Skin of body (tissue), 2 donors: ENCODE results near the gene THYN1. TPM values are rescaled to one million over a fixed set of nuclear protein-coding genes. Genes with fewer than 3 reads are reported as not detected.
"Not testable (repeated sequence)": the region's sequence is repeated elsewhere in the genome, so short reads cannot be mapped to it uniquely, and the experiment has no call there.

Experiments used
- DNase-seq: peaks from one replicate; lab custom pipeline; 2025; lab: John Stamatoyannopoulos, UW
- total RNA-seq: library from RNA; depleted of rRNA; stranded (reverse); fragments of >200 nt; gene quantifications from one replicate; pipeline ENCODE4 v1.2.3, GENCODE V29; 2014

THYN1 gene
- total RNA-seq, 1 donor from 2014 or later, result 28.8 TPM

GRCh38 chr11:134275188-134275533 is 22.0 kb upstream of the THYN1 start:
- no peak for DNase-seq

GRCh38 chr11:134273317-134273712 is 20.2 kb upstream of the THYN1 start:
- DNase-seq, result no peak

DNA sequence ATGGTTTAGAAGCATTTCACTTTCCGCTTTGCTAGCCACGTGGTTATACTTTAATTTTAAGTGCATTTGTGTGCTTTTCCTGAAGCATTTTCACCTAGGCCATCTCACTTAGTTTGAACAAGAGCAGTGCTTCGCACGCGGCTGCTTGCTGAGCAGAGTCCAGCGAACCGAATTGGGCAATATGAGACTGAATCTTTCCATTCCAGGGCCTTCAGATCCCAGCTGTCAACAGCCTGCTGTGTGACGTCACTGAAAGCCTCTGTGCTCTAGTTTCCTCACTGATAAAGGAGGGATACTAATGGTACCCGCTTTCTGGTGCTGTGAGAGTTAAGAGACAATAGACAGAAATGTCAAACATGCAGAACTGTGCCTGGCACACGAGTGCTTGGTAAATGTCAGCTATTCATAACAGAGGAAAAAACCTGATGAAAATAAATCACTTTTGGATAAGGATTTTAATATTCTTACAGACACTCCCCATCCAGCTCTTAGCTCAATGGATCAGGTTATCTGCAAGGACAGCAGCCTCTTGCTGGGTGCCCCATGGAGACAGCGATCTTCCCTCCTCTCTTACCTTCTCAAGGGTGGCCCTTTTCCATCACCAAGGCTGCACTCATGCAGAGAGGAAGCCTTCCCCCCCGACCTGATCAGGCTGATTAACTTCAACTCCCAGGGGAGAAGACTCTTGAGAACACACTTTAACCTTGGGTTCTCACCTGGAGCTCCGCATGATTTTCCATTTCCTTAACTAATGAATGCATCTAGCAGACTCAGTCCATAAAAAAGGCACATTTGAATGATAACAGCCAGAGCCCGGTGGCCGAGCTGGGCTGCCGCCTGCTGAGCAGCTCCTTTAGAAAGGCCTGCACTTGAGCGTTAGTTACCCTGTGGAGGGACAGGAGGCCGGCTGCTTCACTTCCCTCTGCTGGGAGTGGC is 19.5 kb upstream of the THYN1 start:
- DNase-seq, result no peak

- DNase-seq, result no peak
Observed at GRCh38 chr11:134271978-134272377, 18.8 kb upstream of the THYN1 start.

DNA sequence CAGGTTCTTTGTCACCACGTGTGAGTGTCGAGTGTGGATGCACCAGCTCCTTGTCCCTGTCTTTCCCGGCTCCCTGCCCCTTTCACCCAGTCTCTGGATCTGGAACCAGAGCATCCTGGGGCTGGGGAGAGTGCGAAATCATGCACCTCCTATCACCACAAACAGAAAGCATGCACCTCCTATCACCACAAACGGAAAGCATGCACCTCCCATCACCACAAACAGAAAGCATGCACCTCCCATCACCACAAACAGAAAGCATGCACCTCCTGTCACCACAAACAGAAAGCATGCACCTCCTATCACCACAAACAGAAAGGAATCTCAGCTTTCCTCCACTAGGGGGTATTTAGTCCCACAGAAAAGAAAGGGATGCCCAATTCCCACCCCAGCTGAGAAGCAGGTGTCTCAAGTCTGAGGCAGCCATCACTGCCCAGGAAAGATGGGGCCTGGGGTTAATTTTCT is 17.1 kb upstream of the THYN1 start:
- DNase-seq, result no peak

DNA sequence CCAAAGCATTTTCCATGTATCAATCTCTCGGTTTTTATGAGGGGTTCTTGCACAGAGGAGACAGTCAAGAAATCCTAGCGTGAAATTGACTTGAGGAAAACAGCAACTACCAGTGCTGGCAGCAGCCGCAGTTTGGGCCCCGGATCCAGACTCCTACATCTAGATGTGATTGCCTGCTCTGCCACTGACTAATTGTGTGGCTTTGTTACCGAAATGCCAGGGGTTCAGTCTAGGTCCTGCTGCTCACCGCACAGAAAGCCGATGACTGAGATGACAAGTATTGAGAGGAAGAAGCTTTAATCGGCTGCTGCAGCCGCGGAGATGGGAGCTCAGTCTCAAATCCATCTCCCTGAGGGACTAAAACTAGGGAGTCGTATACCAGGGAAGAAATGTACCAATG is 14.8 kb upstream of the THYN1 start:
- DNase-seq, result no peak

DNA sequence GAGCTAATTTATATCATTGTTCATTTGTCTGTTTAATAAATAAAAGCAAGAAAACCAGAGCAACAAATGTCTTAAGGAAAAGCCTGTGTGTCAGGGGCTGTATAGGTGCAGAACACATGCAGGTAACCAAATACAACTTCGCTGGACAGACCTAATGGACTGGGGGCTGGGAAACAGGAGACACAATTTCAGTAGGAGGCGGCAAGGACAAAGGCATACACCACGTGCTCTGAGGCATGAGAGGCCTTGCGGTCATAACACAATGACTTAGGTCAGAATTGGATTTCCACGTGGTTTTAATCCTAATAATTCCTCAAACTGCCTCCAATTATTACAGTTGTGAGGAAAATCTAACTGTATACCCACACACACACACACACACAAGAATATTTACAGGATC is 14.3 kb upstream of the THYN1 start:
- no peak for DNase-seq

GRCh38 chr11:134266841-134267251 is 13.7 kb upstream of the THYN1 start:
- no peak for DNase-seq

DNA sequence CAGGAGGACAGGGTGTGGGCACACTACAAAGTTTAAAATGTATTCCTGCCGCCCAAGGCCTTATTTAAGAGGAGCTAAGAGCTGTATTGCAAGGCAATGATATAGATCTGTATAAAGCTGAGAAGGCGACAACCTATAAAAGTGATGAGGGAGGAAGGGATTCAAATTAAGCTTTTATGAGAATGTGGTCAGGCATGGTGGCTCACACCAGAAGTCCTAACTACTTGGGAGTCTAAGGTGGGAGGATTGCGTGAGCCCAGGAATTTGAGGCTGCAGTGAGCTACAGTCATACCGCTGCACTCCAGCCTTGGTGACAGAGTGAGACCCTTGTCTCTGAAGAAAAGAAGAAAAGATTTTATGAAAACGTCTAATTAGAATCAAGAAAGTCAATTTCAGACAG is 13.3 kb upstream of the THYN1 start:
- DNase-seq, result no peak

DNA sequence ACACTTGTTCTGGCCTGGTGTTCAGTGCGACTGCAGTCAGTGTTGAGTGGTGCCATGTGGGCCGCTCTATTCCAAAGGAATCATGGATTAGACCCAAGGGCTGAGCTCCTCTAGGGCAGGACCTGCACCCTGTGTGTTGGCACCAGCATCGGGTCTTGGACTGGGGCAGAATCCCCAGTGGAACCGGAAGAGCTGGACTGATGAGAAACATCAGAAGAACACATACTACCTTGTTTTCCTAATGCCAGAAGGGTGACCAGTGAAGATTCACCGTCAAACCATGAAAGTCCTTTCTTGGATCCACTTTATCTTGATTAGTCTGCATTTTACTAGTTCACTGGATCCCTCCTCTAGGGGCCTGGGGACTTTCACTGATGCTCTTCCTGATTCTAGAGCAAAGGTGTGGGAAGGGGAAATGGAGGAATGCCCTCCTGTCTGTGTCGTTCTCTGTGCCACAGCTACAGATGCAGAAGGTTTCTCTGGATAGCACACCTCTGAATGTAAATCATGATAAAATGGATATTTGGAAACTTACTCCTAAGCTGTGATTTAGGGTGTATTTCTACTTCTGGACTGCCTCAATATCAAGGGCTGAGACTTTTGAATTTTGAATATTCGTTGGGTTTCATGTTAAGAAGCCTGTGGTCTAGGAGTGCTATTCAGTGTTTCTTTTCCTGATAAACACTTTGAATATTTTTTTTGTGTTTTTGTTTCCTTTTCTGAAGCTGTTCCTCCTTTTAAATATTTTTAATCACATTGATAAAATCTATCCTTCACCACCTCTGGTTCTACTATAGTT is 12.0 kb upstream of the THYN1 start:
- no peak for DNase-seq

DNA sequence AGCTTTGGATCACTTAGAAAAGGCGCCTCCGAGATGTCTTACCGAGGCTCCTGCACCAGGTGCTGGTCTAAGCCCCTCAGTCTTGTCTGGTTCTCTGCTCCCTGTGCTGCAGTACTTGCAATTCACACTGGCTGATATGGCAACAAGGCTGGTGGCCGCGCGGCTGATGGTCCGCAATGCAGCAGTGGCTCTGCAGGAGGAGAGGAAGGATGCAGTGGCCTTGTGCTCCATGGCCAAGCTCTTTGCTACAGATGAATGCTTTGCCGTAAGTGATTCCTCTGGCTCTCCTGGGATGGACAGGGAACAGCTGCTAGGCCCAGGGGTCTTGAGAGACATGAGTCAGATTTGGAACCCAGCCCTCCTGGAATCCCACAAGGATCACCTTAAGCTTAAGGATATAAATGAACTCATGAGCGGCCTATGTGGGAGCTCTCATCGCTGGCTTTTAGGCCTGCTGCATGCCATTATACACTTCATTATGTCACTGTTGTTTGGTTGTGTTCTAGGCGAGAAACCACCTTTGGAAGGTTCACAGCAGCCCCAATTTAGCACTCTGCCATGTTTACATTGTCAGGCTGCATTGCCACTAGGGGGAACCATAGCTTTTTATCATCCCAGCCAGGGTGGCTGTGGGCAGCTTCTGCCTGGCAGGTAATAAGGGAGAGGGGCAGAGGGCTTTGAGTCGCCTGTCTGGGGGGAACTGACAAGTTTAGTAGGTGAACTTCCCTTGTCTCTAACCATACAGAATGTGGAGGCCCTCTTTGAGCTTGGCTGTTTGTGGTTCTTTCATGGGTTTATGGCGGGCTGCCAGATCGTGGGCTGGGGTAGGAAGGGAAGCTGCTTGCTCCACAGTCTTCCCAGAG is 8.7 kb upstream of the THYN1 start:
- DNase-seq, result no peak

- DNase-seq, result no peak
Observed at GRCh38 chr11:134260983-134261382, 7.8 kb upstream of the THYN1 start.

DNA sequence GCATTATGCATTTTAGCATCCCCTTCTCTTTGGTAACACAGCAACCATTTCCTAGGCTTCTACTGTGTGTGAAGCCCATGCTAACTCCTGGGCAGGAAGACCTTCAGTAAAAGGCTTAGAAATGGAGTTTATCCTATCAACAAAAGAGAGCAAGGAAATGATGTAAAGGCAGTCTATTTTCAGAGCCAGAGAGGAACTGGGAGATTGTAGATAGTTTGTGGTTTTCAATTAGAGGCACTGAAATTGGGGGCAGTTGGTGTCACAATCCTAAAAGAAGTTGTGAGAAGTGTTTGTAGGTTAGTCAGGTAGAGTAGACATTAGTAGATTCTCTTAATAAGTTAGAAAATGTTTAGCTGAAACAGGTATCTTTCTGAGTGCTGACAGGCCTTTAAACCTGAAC is 7.4 kb upstream of the THYN1 start:
- DNase-seq, result no peak

DNA sequence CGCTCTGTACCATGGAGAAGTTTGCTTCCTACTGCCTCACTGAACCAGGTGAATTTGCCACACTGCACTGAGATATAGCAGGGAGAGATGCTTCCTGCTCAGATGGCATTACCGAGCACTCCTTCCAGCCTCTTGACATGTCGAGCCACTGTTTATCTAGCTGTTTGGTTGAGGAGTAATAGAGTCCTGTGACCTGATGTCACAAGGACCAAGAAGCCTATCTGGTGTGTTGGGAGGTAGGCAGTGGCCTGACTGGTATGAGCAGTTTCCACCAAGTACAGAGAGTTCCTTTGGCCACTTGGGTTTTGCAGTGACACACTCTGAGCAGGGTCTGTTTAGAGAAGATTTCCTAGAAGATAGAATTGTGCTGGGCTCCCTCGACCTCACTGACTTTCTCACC is 5.4 kb upstream of the THYN1 start:
- DNase-seq, result no peak

- DNase-seq, result no peak
Observed at GRCh38 chr11:134257101-134257500, 3.9 kb upstream of the THYN1 start.

DNA sequence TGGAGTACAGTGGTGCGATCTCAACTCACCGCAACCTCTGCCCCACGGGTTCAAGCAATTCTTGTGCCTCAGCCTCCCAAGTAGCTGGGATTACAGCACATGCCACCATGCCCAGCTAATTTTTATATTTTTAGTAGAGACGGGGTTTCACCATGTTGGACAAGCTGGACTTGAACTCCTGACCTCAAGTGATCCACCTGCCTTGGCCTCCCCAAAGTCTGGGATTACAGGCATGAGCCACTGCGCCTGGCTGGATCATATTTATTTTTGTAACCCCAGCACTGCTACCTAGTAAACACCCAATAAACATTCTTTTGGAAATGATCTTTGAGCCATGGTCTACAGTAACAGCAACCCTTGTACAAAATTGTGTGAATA is 2.0 kb upstream of the THYN1 start:
- DNase-seq, result not testable (repeated sequence)

- DNase-seq, result no peak
Observed at GRCh38 chr11:134254433-134255183, 1.5 kb upstream of the THYN1 start.

DNA sequence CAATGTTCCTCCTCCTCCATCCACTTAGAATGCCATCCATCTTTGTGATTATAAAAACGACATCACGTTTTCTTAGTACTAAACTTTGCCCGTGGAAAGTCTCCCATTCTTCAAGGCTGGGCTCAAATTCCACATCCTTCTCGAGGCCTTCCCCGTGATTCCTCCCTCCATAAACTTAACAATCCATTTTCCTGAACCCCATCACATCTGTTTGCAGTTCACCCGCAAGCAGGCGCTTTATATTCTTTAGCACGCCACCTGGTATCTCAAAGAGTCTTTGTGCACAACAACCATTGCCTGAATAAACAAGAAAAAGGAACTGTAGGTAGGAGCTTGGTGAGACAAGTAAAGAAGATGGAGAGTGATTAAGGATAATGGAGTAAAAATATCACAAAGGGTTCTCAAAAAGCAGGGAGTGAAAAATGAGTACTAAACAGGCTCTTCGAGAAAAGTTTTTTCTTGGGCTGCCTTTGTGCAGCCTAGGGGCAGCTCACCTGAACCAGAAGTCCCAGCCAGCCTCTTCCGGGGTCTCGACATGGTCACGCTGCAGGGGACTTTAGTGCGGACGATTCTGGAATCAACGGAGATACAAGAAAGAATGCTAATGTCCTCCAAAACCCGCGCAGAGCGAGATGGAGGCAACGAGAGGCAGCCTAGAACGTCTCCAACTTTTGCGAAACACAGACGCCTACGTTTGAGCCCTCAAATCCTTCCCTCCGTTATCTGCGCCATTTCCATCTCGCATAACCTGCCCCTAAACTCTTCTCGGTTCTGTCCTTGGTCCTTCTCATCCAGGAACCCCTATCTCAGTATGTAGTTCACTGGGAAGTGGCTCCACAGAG is 585 bp downstream of the THYN1 start:
- DNase-seq, result no peak

- no peak for DNase-seq
Observed at GRCh38 chr11:134250675-134251074, 2.5 kb downstream of the THYN1 start.

- no peak for DNase-seq
Observed at GRCh38 chr11:134250246-134250645, 2.9 kb downstream of the THYN1 start.
